ENCODE results near the gene NOP53. TPM values are rescaled to one million over a fixed set of nuclear protein-coding genes. Genes with fewer than 3 reads are reported as not detected.
"Not testable (repeated sequence)": the region's sequence is repeated elsewhere in the genome, so short reads cannot be mapped to it uniquely, and the experiment has no call there.

NOP53 gene
- total and polyA plus RNA-seq, 7 donors: 96.3 to 268 (median 166) TPM

DNA sequence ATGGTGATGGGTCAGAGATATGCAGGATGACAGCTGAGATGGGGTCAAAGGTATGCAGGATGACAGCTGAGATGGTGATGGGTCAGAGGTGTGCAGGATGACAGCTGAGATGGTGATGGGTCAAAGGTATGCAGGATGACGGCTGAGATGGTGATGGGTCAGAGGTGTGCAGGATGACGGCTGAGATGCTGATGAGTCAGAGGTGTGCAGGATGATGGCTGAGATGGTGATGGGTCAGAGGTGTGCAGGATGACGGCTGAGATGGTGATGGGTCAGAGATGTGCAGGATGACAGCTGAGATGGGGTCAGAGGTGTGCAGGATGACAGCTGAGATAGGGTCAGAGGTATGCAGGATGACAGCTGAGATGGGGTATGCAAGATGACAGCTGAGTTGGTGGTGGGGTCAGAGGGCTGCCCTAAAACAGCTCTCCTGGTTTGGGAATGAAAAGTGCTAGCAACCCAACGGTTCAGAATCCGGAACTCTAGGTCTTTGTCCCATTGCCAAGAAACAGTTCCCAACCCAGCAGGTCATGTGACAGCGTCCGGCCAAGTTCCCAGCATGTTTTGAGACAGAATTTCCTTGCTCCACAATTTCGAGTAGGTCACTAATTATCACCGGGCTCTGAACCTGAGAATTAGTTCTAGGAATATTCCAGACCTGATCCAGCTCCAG is 36.4 kb downstream of the NOP53 start:
- intact Hi-C loops (cut with DNase I): no loop called here
- Histone ChIP-seq H3K4me1 (peaks cover 35% of the 10 kb centered on the region), H3K27ac (peak overlapping the region; percentile 53), H3K27me3 (ENCODE audit: insufficient read depth in 3 of 3, low read length in 2 of 3) (no peaks in the 10 kb centered on the region), H3K4me3 (peak overlapping the region; percentile 93), H3K36me3 (ENCODE audit: insufficient read depth in 1 of 2, low read depth in 1 of 2) (peaks cover 3 to 58% of the 10 kb centered on the region in 2 donors), H3K9me3 (no peaks in the 10 kb centered on the region)
- DNase-seq (peak in 1 of 2 donors; percentile 40), ATAC-seq (no peak)
- TF ChIP-seq, protein P1, sequence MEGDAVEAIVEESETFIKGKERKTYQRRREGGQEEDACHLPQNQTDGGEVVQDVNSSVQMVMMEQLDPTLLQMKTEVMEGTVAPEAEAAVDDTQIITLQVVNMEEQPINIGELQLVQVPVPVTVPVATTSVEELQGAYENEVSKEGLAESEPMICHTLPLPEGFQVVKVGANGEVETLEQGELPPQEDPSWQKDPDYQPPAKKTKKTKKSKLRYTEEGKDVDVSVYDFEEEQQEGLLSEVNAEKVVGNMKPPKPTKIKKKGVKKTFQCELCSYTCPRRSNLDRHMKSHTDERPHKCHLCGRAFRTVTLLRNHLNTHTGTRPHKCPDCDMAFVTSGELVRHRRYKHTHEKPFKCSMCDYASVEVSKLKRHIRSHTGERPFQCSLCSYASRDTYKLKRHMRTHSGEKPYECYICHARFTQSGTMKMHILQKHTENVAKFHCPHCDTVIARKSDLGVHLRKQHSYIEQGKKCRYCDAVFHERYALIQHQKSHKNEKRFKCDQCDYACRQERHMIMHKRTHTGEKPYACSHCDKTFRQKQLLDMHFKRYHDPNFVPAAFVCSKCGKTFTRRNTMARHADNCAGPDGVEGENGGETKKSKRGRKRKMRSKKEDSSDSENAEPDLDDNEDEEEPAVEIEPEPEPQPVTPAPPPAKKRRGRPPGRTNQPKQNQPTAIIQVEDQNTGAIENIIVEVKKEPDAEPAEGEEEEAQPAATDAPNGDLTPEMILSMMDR (IDR thresholded peaks at IDR 0.05): no peak
- 10 to 31% (median 15%) methylated on average over 9 of the region's 9 CpGs for WGBS, 3 donors

DNA sequence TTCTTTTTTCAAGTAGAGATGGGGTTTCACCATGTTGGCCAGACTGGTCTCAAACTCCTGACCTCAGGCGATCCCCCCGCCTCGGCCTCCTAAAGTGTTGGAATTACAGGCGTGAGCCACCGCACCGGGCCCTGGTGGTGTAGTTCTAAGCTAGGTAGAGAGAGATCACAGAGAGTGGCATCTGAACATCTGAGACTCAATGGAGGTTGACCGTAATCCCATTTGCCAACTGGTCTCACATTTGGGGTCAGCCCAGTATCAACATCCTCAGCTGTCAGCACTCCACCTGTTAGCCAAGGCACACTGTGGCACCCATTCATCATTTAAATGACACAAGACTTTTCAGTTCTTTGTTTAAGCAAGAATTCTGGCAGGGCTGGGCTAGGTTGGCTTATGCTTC is 41.2 kb downstream of the NOP53 start:
- DNase-seq: peak in 1 of 2 donors; percentile 37
- peak; percentile 86 to 91 (median 90) for ATAC-seq
- H3K9me3 ChIP-seq: no peaks in the 10 kb centered on the region
- intact Hi-C loops (cut with DNase I): loop anchor here in 1 of 2 donors (5.0 kb wide), 1 partner anchor 39 kb away; the partner anchor contains the start of gene NOP53
- TF ChIP-seq, protein P1 (IDR thresholded peaks at IDR 0.05): no peak
- H3K4me3 ChIP-seq: no peak overlapping the region
- H3K4me1 ChIP-seq: peaks cover 20% of the 10 kb centered on the region
- no peaks in the 10 kb centered on the region for H3K27me3 ChIP-seq (ENCODE audit: insufficient read depth in 3 of 3, low read length in 2 of 3)
- H3K36me3 ChIP-seq (ENCODE audit: insufficient read depth in 1 of 2, low read depth in 1 of 2): peaks cover 3 to 47% of the 10 kb centered on the region in 2 donors
- peak overlapping the region; percentile 62 for H3K27ac ChIP-seq
- WGBS, 3 donors: 25 to 51% (median 33%) methylated on average over 7 of the region's 7 CpGs

DNA sequence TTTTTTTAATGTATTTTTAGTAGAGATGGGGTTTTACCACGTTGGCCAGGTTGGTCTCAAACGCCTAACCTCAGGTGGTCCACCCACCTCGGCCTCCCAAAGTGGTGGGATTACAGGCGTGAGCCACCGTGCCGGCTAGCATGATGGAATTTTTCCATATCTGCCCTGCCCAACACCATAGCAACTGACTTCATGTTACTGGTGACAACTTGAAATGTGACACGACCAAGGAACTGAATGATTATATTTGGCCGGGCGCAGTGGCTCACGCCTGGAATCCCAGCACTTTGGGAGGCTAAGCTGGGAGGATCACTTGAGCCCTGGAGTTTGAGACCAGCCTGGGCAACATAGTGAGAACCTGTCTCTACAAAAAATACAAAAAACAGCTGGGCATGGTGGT is 42.0 kb downstream of the NOP53 start:
- Histone ChIP-seq H3K4me1 (peaks cover 14% of the 10 kb centered on the region), H3K27ac (peak overlapping the region; percentile 62), H3K36me3 (ENCODE audit: insufficient read depth in 1 of 2, low read depth in 1 of 2) (peaks cover 3 to 41% of the 10 kb centered on the region in 2 donors)
- ATAC-seq: peak; percentile 44 to 64 (median 52)
- H3K27me3 ChIP-seq (ENCODE audit: insufficient read depth in 3 of 3, low read length in 2 of 3); H3K9me3 ChIP-seq; H3K4me3 ChIP-seq; DNase-seq: not testable (repeated sequence)
- intact Hi-C loops (cut with DNase I): loop anchor here (1.0 to 5.0 kb wide), 2 partner anchors 21 to 40 kb away; partner anchors contain the start of gene NOP53 (in 1 of the 2)
- whole genome bisulfite sequencing, 3 donors: 24 to 39% (median 29%) methylated on average over 10 of the region's 10 CpGs

DNA sequence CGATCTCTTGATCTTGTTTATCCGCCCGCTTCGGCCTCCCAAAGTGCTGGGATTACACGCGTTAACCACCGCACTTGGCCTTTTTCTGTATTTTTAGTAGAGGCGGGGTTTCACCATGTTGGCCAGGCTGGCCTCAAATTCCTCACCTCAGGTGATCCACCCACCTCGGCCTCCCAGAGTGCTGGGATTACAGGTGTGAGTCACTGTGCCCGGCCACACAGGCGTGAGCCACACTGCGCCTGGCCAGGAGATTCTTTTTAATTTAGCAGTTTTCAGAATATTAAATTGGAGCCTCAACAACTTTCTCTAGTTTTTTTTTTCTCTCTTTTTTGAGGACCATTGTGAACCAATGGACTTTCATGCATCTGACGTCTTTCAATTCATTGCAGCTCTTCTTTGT is 44.5 kb downstream of the NOP53 start:
- WGBS, 3 donors: 94 to 96% (median 96%) methylated on average over 13 of the region's 13 CpGs
- H3K9me3 ChIP-seq; DNase-seq; H3K27me3 ChIP-seq (ENCODE audit: insufficient read depth in 3 of 3, low read length in 2 of 3); H3K27ac ChIP-seq; H3K4me3 ChIP-seq; ATAC-seq: not testable (repeated sequence)
- Histone ChIP-seq H3K36me3 (ENCODE audit: insufficient read depth in 1 of 2, low read depth in 1 of 2) (peaks cover 0 to 18% of the 10 kb centered on the region in 2 donors), H3K4me1 (peaks cover 12% of the 10 kb centered on the region)
- intact Hi-C loops (cut with DNase I): loop anchor here in 1 of 2 donors (5.0 kb wide), 2 partner anchors 43 to 78 kb away; partner anchors contain the start of genes EHD2 and NOP53

DNA sequence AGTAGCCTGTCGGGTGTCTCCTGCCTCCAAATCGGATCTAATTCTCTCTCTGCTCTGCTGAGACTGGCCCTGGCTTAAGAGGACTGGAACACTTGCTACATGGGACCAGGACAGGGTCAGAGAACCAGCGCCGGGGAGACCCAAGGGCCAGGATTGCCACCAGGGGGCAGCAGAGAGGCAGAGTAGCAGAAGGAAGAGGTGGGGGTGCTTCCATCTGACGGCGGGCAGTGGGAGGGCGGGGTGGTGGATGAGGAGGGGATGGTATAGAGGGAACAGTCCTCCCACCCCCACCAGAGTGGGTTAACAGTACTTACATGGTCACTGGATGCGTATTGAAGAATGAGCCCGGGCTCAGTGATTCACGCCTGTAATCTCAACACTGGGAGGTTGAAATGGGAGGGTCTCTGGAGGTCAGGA is 45.1 kb downstream of the NOP53 start:
- no peaks in the 10 kb centered on the region for H3K9me3 ChIP-seq
- no peaks in the 10 kb centered on the region for H3K27me3 ChIP-seq (ENCODE audit: insufficient read depth in 3 of 3, low read length in 2 of 3)
- TF ChIP-seq, protein P1 (IDR thresholded peaks at IDR 0.05): peak; percentile 66
- intact Hi-C loops (cut with DNase I): loop anchor here in 1 of 2 donors (5.0 kb wide), 1 partner anchor 78 kb away; the partner anchor contains the start of gene EHD2
- 13 to 20% (median 14%) methylated on average over 10 of the region's 10 CpGs for WGBS, 3 donors
- DNase-seq (peak; percentile 84 to 90), ATAC-seq (peak in 3 of 4 donors; percentile 32 to 42 (median 33))
- peaks cover 0 to 12% of the 10 kb centered on the region in 2 donors for H3K36me3 ChIP-seq (ENCODE audit: insufficient read depth in 1 of 2, low read depth in 1 of 2)
- H3K4me1 ChIP-seq: peaks cover 12% of the 10 kb centered on the region
- no peak overlapping the region for H3K4me3 ChIP-seq
- H3K27ac ChIP-seq: no peak overlapping the region
